AG04449 (cell line): ENCODE measurements around the gene KNG1.

Experiments
- CTCF ChIA-PET: fragments of 350-600 bp; formaldehyde crosslinking; extraction: SDS; loops from one replicate; lab custom pipeline; 2021; ENCODE audit warnings: antibody characterized with exemption; lab: Yijun Ruan, JAX
- POLR2A ChIA-PET: fragments of 400-600, 350-600 bp; formaldehyde crosslinking; extraction: SDS; loops from one replicate; lab custom pipeline; 2020; ENCODE audit warnings: antibody characterized with exemption, inconsistent platforms; lab: Yijun Ruan, JAX
- DNase-seq: peaks from one replicate; pipeline ENCODE4 v3.0.0-alpha.2; 2010; ENCODE audit warnings: low read depth, low spot score
- H3K4me3 ChIP-seq: 2 replicates; pipeline ENCODE4 v1.5.1; 2011; ENCODE audit warnings: low read depth, mild to moderate bottlenecking, control low read depth, low read length
- CTCF ChIP-seq: IDR thresholded peaks from one replicate; pipeline ENCODE4 v1.5.1; 2011; ENCODE audit warnings: mild to moderate bottlenecking, moderate library complexity, low read length, control low read depth, inconsistent platforms; ENCODE audit not compliant: insufficient read depth; ENCODE audit errors: missing control alignments

KNG1 gene

GRCh38 chr3:186782542-186783057, 65.4 kb downstream of the KNG1 start:
- DNase-seq: no peak
- TF ChIP-seq CTCF: no peak
- ChIA-PET CTCF (interaction anchor here (1.5 to 4.6 kb wide), 2 partner anchors 10 to 167 kb away, joined by 6 to 49 read pairs; no protein-coding TSS in a partner anchor), POLR2A (interaction anchor here (0.6 to 3.8 kb wide), 22 partner anchors 9 to 845 kb away, joined by 3 to 73 read pairs (median 6); partner anchors contain the start of genes AHSG, DNAJB11 and TRA2B)
- H3K4me3 ChIP-seq: peak overlapping the region; percentile 98

GRCh38 chr3:186783058-186783730, 66.0 kb downstream of the KNG1 start, which contains the start of gene EIF4A2:
Gene EIF4A2 (plus strand): TSS chr3:186783577. CDS start chr3:186783611, 34 bp downstream.
- ChIA-PET POLR2A (interaction anchor here (0.6 to 3.8 kb wide), 26 partner anchors 9 to 927 kb away, joined by 3 to 73 read pairs (median 6); partner anchors contain the start of genes AHSG, DNAJB11 and TRA2B), CTCF (interaction anchor here (1.0 to 4.6 kb wide), 4 partner anchors 10 to 167 kb away, joined by 3 to 49 read pairs (median 5); no protein-coding TSS in a partner anchor)
- H3K4me3 ChIP-seq: peak within 1 kb of the TSS; percentile 98
- no peak for TF ChIP-seq CTCF
- DNase-seq: peak; percentile 52

GRCh38 chr3:186783731-186784515, 66.8 kb downstream of the KNG1 start:
- H3K4me3 ChIP-seq: peak overlapping the region; percentile 98
- no peak for DNase-seq
- POLR2A ChIA-PET: interaction anchor here (0.5 to 3.8 kb wide), 27 partner anchors 8 to 926 kb away, joined by 3 to 73 read pairs (median 6); partner anchors contain the start of genes AHSG, DNAJB11 and TRA2B
- CTCF ChIA-PET: interaction anchor here (1.0 to 4.6 kb wide), 3 partner anchors 15 to 168 kb away, joined by 3 to 49 read pairs (median 4); no protein-coding TSS in a partner anchor
- TF ChIP-seq CTCF: no peak

- no peak for DNase-seq
- ChIA-PET CTCF (interaction anchor here (1.5 to 4.6 kb wide), 2 partner anchors 37 to 169 kb away, joined by 5 to 49 read pairs; no protein-coding TSS in a partner anchor), POLR2A (interaction anchor here (0.7 to 3.8 kb wide), 9 partner anchors 13 to 215 kb away, joined by 3 to 73 read pairs (median 13); partner anchors contain the start of gene DNAJB11)
- H3K4me3 ChIP-seq: peak overlapping the region; percentile 98
- TF ChIP-seq CTCF: no peak
These were observed 67.8 kb downstream of the KNG1 start for GRCh38 chr3:186784820-186785494.

- TF ChIP-seq CTCF: no peak
- POLR2A ChIA-PET: interaction anchor here (0.7 to 3.8 kb wide), 4 partner anchors 14 to 169 kb away, joined by 3 to 73 read pairs (median 12); no protein-coding TSS in a partner anchor
- CTCF ChIA-PET: interaction anchor here (1.5 to 4.6 kb wide), 2 partner anchors 36 to 169 kb away, joined by 5 to 49 read pairs; no protein-coding TSS in a partner anchor
- peak overlapping the region; percentile 98 for H3K4me3 ChIP-seq
- no peak for DNase-seq
These were observed 68.4 kb downstream of the KNG1 start for GRCh38 chr3:186785495-186786018.
